Measurements from ENCODE around the gene FAM200C. TPM values are rescaled to one million over a fixed set of nuclear protein-coding genes. Genes with fewer than 3 reads are reported as not detected.

The FAM200C gene
- total RNA-seq, 2 experiments from 2014 or later = 2.7 to 3.7 TPM

- Histone ChIP-seq H3K36me3 (ENCODE audit: insufficient read depth, low read length) (no peaks in the 10 kb centered on the region), H3K9me2 (ENCODE audit: insufficient read depth, low read length) (no peaks in the 10 kb centered on the region; the same call in 1 of the 2 replicates), H3K79me2 (ENCODE audit: insufficient read depth, low read depth, low read length) (no peaks in the 10 kb centered on the region), H3K4me1 (ENCODE audit: insufficient read depth, low read length, poor library complexity, severe bottlenecking) (no peaks in the 10 kb centered on the region), H3K4me2 (ENCODE audit: low read length) (no peak overlapping the region), H3K4me3 (ENCODE audit: low read depth, low read length, poor library complexity, severe bottlenecking) (no peak overlapping the region), H4K20me1 (ENCODE audit: insufficient read depth, low read length) (no peaks in the 10 kb centered on the region), H3K9me3 (ENCODE audit: low read length) (no peaks in the 10 kb centered on the region), H3K27ac (ENCODE audit: low read depth, low read length, poor library complexity, severe bottlenecking) (no peak overlapping the region), H2AFZ (ENCODE audit: low read length) (no peak overlapping the region)
- TF ChIP-seq EZH2phosphoT487 (IDR thresholded peaks at IDR 0.05; ENCODE audit: borderline replicate concordance, low read depth, low read length) = no peak
- TF ChIP-seq CTCF (conservative IDR thresholded peaks at IDR 0.05; ENCODE audit: low read length) = no peak
- intact Hi-C loops (cut with micrococcal nuclease; ENCODE audit: unreplicated experiment) = no loop called here
- ChIA-PET POLR2A (interaction anchor here (0.5 to 0.9 kb wide), 3 partner anchors 34 to 1008 kb away, joined by 3 read pairs; no protein-coding TSS in a partner anchor), CTCF (ENCODE audit: unreplicated experiment) (no interaction called here)
- DNase-seq (ENCODE audit: low spot score) = no peak
- BruUV-seq (replicated peaks) = no TSS peak
Measured at GRCh38 chr5:160448886-160449285, 49.0 kb upstream of the FAM200C start.

DNA sequence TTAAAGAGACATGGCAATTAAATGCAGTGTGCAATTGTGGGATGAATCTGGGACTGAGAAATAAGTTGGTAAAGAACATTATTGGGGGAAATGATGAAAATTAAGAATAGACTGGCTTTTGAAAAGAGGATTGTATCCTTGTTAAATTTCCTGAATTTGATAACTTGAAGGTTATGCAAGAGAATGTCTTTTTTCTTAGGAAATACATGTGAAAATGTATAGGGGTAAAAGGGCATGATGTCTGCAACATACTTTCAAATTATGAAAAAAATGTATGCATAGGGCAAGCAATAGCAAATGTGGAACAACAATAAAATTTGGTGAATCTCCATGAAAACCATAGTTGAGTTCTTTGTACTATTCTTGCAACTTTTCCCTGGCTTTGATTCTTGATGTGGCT lies 45.9 kb upstream of the FAM200C start:
- BruUV-seq (replicated peaks) = no TSS peak
- Histone ChIP-seq H3K9me2 (ENCODE audit: insufficient read depth, low read length) (no peaks in the 10 kb centered on the region), H3K4me3 (ENCODE audit: low read depth, low read length, poor library complexity, severe bottlenecking) (no peak overlapping the region), H3K4me1 (ENCODE audit: insufficient read depth, low read length, poor library complexity, severe bottlenecking) (no peaks in the 10 kb centered on the region), H3K4me2 (ENCODE audit: low read length) (no peak overlapping the region), H2AFZ (ENCODE audit: low read length) (no peak overlapping the region), H3K9me3 (ENCODE audit: low read length) (no peaks in the 10 kb centered on the region), H3K79me2 (ENCODE audit: insufficient read depth, low read depth, low read length) (no peaks in the 10 kb centered on the region), H4K20me1 (ENCODE audit: insufficient read depth, low read length) (no peaks in the 10 kb centered on the region), H3K27ac (ENCODE audit: low read depth, low read length, poor library complexity, severe bottlenecking) (no peak overlapping the region), H3K36me3 (ENCODE audit: insufficient read depth, low read length) (no peaks in the 10 kb centered on the region)
- ChIA-PET CTCF (ENCODE audit: unreplicated experiment) (no interaction called here), POLR2A (interaction anchor here (0.7 kb wide), 1 partner anchor 235 kb away, joined by 4 read pairs; no protein-coding TSS in a partner anchor)
- TF ChIP-seq CTCF (conservative IDR thresholded peaks at IDR 0.05; ENCODE audit: low read length) = no peak
- TF ChIP-seq EZH2phosphoT487 (IDR thresholded peaks at IDR 0.05; ENCODE audit: borderline replicate concordance, low read depth, low read length) = no peak
- no peak for DNase-seq (ENCODE audit: low spot score)
- intact Hi-C loops (cut with micrococcal nuclease; ENCODE audit: unreplicated experiment) = no loop called here

DNA sequence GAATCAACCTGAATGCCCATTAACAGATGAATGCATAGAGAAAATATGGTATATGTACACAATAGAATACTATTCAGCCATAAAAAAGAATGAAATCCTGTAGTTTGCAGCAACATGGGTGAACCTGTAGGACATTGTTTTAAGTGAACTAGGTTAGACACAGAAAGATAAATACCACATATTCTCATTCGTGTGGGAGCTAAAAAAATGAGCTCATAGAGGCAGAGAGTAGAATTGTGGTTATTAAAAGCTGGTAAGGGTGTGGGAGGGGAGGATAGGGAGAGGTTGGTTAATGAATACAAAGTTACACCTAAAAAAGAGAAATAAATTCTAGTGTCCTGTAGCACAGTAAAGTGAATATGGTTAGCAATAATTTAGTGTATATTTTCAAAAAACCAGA lies 45.3 kb upstream of the FAM200C start:
- Histone ChIP-seq H3K9me3 (ENCODE audit: low read length) (no peaks in the 10 kb centered on the region), H3K79me2 (ENCODE audit: insufficient read depth, low read depth, low read length) (no peaks in the 10 kb centered on the region), H3K9me2 (ENCODE audit: insufficient read depth, low read length) (no peaks in the 10 kb centered on the region), H3K36me3 (ENCODE audit: insufficient read depth, low read length) (no peaks in the 10 kb centered on the region), H3K4me1 (ENCODE audit: insufficient read depth, low read length, poor library complexity, severe bottlenecking) (no peaks in the 10 kb centered on the region), H3K4me3 (ENCODE audit: low read depth, low read length, poor library complexity, severe bottlenecking) (no peak overlapping the region), H3K27ac (ENCODE audit: low read depth, low read length, poor library complexity, severe bottlenecking) (no peak overlapping the region), H4K20me1 (ENCODE audit: insufficient read depth, low read length) (no peaks in the 10 kb centered on the region), H3K4me2 (ENCODE audit: low read length) (no peak overlapping the region), H2AFZ (ENCODE audit: low read length) (no peak overlapping the region)
- no peak for TF ChIP-seq EZH2phosphoT487 (IDR thresholded peaks at IDR 0.05; ENCODE audit: borderline replicate concordance, low read depth, low read length)
- no peak for TF ChIP-seq CTCF (conservative IDR thresholded peaks at IDR 0.05; ENCODE audit: low read length)
- POLR2A ChIA-PET = no interaction called here
- DNase-seq (ENCODE audit: low spot score) = no peak
- no TSS peak for BruUV-seq (replicated peaks)
- intact Hi-C loops (cut with micrococcal nuclease; ENCODE audit: unreplicated experiment) = no loop called here
- CTCF ChIA-PET (ENCODE audit: unreplicated experiment) = no interaction called here
